IMR-90 (cell line): Measurements from ENCODE around the gene TSNAXIP1. TPM values are rescaled to one million over a fixed set of nuclear protein-coding genes. Genes with fewer than 3 reads are reported as not detected.

Source experiments
- ATAC-seq: fragments of 200-7000 bp; cut with Tn5 transposase; 2 replicates; pipeline ENCODE4 v1.9.1; 2020; ENCODE audit warnings: low read depth, mild to moderate bottlenecking, moderate library complexity
- BruUV-seq: library from RNA; stranded (reverse); fragments of 400-500 nt; replicated peaks from 2 replicates; lab custom pipeline; 2021; lab: Mats Ljungman, UMichigan
- CTCF ChIA-PET: fragments of 300-600 bp; formaldehyde crosslinking; extraction: SDS; loops from one replicate; lab custom pipeline; 2021; ENCODE audit warnings: antibody characterized with exemption; lab: Yijun Ruan, JAX
- POLR2A ChIA-PET: fragments of 300-600 bp; sonication (Branson Sonifier 250); formaldehyde crosslinking; loops from one replicate; lab custom pipeline; 2022; ENCODE audit warnings: antibody characterized with exemption; ENCODE audit not compliant: unreplicated experiment; lab: Charles Lee
- DNase-seq: peaks from one replicate; pipeline ENCODE4 v3.0.0; 2013
- H2AFZ ChIP-seq: replicated peaks from 2 replicates; pipeline ENCODE3; 2013; ENCODE audit warnings: low read length, mild to moderate bottlenecking; ENCODE audit not compliant: poor library complexity
- H2AK5ac ChIP-seq: 2 replicates; pipeline ENCODE4 v1.6.1; 2013; ENCODE audit warnings: low read depth, low read length, inconsistent platforms
- H2AK9ac ChIP-seq: replicated peaks from 2 replicates; pipeline ENCODE3; 2013; ENCODE audit warnings: mild to moderate bottlenecking, low read depth, low read length, moderate library complexity; ENCODE audit not compliant: poor library complexity
- H2BK120ac ChIP-seq: 2 replicates; pipeline ENCODE4 v1.6.1; 2013; ENCODE audit warnings: low read depth, low read length, inconsistent platforms
- H2BK15ac ChIP-seq: 3 replicates; pipeline ENCODE4 v1.6.1; 2013; ENCODE audit warnings: low read depth, low read length, inconsistent platforms
- H2BK20ac ChIP-seq: 2 replicates; pipeline ENCODE4 v1.6.1; 2013; ENCODE audit warnings: low read depth, mild to moderate bottlenecking, inconsistent platforms, low read length, moderate library complexity
- H2BK5ac ChIP-seq: 2 replicates; pipeline ENCODE4 v1.6.1; 2013; ENCODE audit warnings: mild to moderate bottlenecking, low read depth, low read length, inconsistent platforms; ENCODE audit not compliant: poor library complexity, severe bottlenecking
- H3K14ac ChIP-seq: replicated peaks from 2 replicates; pipeline ENCODE4 v1.6.1; 2013; ENCODE audit warnings: low read depth, low read length, inconsistent platforms
- H3K18ac ChIP-seq: 2 replicates; pipeline ENCODE4 v1.6.1; 2013; ENCODE audit warnings: low read depth, low read length, control low read depth
- H3K23ac ChIP-seq: 2 replicates; pipeline ENCODE4 v1.6.1; 2013; ENCODE audit warnings: low read depth, low read length, inconsistent platforms
- H3K27ac ChIP-seq: 2 replicates; pipeline ENCODE4 v1.5.1; 2013; ENCODE audit warnings: mild to moderate bottlenecking, control low read depth, low read length; ENCODE audit not compliant: insufficient read depth
- H3K27me3 ChIP-seq: 2 replicates; pipeline ENCODE4 v1.6.1; 2013; ENCODE audit warnings: low read length; ENCODE audit not compliant: control insufficient read depth, insufficient read depth
- H3K36me3 ChIP-seq: 2 replicates; pipeline ENCODE4 v1.6.1; 2013; ENCODE audit warnings: low read length, mixed read lengths; ENCODE audit not compliant: control insufficient read depth, insufficient read depth
- H3K4ac ChIP-seq: 2 replicates; pipeline ENCODE4 v1.6.1; 2013; ENCODE audit warnings: low read depth, low read length, inconsistent platforms
- H3K4me1 ChIP-seq: 2 replicates; pipeline ENCODE4 v1.6.1; 2013; ENCODE audit warnings: low read length, mixed read lengths; ENCODE audit not compliant: control insufficient read depth, insufficient read depth
- H3K4me2 ChIP-seq: 2 replicates; pipeline ENCODE4 v1.6.1; 2013; ENCODE audit warnings: low read depth, mild to moderate bottlenecking, control low read depth, low read length, moderate library complexity
- H3K4me3 ChIP-seq: 2 replicates; pipeline ENCODE4 v1.5.1; 2013; ENCODE audit warnings: low read depth, mild to moderate bottlenecking, control low read depth, low read length, moderate library complexity; ENCODE audit not compliant: insufficient read depth
- H3K56ac ChIP-seq: 2 replicates; pipeline ENCODE4 v1.6.1; 2013; ENCODE audit warnings: low read length, inconsistent platforms; ENCODE audit not compliant: insufficient read depth; ENCODE audit errors: extremely low read depth
- H3K79me1 ChIP-seq, 2 experiments: 2 replicates each; pipeline ENCODE4 v1.6.1; 2013; ENCODE audit warnings: low read length in 2 of 2, inconsistent platforms in 1 of 2, low read depth in 1 of 2
- H3K9ac ChIP-seq: 2 replicates; pipeline ENCODE4 v1.6.1; 2013; ENCODE audit warnings: low read depth, low read length, control low read depth
- H3K9me1 ChIP-seq: 2 replicates; pipeline ENCODE4 v1.6.1; 2013; ENCODE audit warnings: low read length, inconsistent platforms; ENCODE audit not compliant: insufficient read depth
- H3K9me3 ChIP-seq: 2 replicates; pipeline ENCODE4 v1.6.1; 2013; ENCODE audit warnings: low read length; ENCODE audit not compliant: control insufficient read depth, insufficient read depth
- H4K20me1 ChIP-seq: 2 replicates; pipeline ENCODE4 v1.6.1; 2013; ENCODE audit warnings: low read length, inconsistent platforms; ENCODE audit not compliant: insufficient read depth
- H4K5ac ChIP-seq: 2 replicates; pipeline ENCODE4 v1.6.1; 2013; ENCODE audit warnings: mild to moderate bottlenecking, low read depth, low read length, control low read depth
- H4K8ac ChIP-seq, 2 experiments: 2 replicates each; pipeline ENCODE4 v1.6.1; 2013; ENCODE audit warnings: low read depth in 2 of 2, low read length in 2 of 2, control low read depth in 1 of 2, inconsistent platforms in 1 of 2
- H4K91ac ChIP-seq: 2 replicates; pipeline ENCODE4 v1.6.1; 2013; ENCODE audit warnings: low read depth, low read length, inconsistent platforms; ENCODE audit not compliant: insufficient read depth
- CEBPB ChIP-seq: IDR thresholded peaks from 2 replicates; pipeline ENCODE4 v1.6.1; 2012; ENCODE audit warnings: low read depth, low read length, improper control_type of control experiment
- CHD1 ChIP-seq: IDR thresholded peaks from 2 replicates; pipeline ENCODE4 v1.6.1; 2012; ENCODE audit warnings: low read depth, low read length, improper control_type of control experiment
- ELK1 ChIP-seq: fragments of 150-350 bp; IDR thresholded peaks from 2 replicates; pipeline ENCODE4 v1.6.1; 2016; ENCODE audit warnings: low read depth, mild to moderate bottlenecking, low read length, moderate library complexity, borderline replicate concordance
- FOS ChIP-seq: fragments of 150-350 bp; IDR thresholded peaks from 2 replicates; pipeline ENCODE4 v1.6.1; 2016; ENCODE audit warnings: low read depth, low read length
- NFE2L2 ChIP-seq: fragments of 150-350 bp; IDR thresholded peaks from 2 replicates; pipeline ENCODE4 v1.6.1; 2016; ENCODE audit warnings: low read depth, mild to moderate bottlenecking, low read length
- POLR2A ChIP-seq: IDR thresholded peaks from 2 replicates; pipeline ENCODE4 v1.6.1; 2012; ENCODE audit warnings: mild to moderate bottlenecking, low read depth, low read length
- RAD21 ChIP-seq: IDR thresholded peaks from 2 replicates; pipeline ENCODE4 v1.6.1; 2012; ENCODE audit warnings: low read length, improper control_type of control experiment
- RCOR1 ChIP-seq: IDR thresholded peaks from 2 replicates; pipeline ENCODE4 v1.6.1; 2012; ENCODE audit warnings: mild to moderate bottlenecking, low read length, improper control_type of control experiment; ENCODE audit not compliant: insufficient replicate concordance
- SMC3 ChIP-seq: fragments of 150-350 bp; IDR thresholded peaks from 2 replicates; pipeline ENCODE4 v1.6.1; 2016; ENCODE audit warnings: low read depth, mild to moderate bottlenecking, antibody characterized with exemption, low read length, moderate library complexity
- WGBS, 2 experiments: methylation state at CpG; one replicate each; pipeline versions ENCODE4 v1.1.5 to v1.1.7; 2013; ENCODE audit warnings: missing lambda C conversion rate in 2 of 2; ENCODE audit not compliant: insufficient read length in 1 of 2; ENCODE audit errors: extremely low coverage in 2 of 2; 5-methylcytosine and 5-hydroxymethylcytosine counted together
- dilution Hi-C: fragments of 300-500 bp; cut with HindIII; formaldehyde crosslinking; loops from one replicate; pipeline ENCODE4 v1.14.3; 2018; ENCODE audit warnings: low sequenced_read_pairs; ENCODE audit not compliant: unreplicated experiment
- in situ Hi-C: fragments of 300-500 bp; cut with MboI; formaldehyde crosslinking; loops from 3 replicates; pipeline ENCODE4 v1.14.3; 2019; ENCODE audit warnings: low sequenced_read_pairs, inconsistent platforms, mixed read lengths
- intact Hi-C: fragments of 100-400 bp; cut with micrococcal nuclease; formaldehyde crosslinking; loops from 2 replicates; pipeline ENCODE4 v1.10.0; 2022
- polyA plus RNA-seq, 3 experiments: library from polyadenylated mRNA; depleted of rRNA; stranded (reverse); fragments of >200 nt; gene quantifications; 2 replicates each; pipeline ENCODE4 v1.2.3, GENCODE V29; 2012; ENCODE audit warnings: low replicate concordance in 1 of 3
- total RNA-seq: library from RNA; depleted of rRNA; stranded (reverse); fragments of >200 nt; gene quantifications from 2 replicates; pipeline ENCODE4 v1.2.3, GENCODE V29; 2012
- TF ChIP-seq, protein P1 (sequence below): conservative IDR thresholded peaks from 2 replicates; pipeline ENCODE4 v1.5.1; 2012; ENCODE audit warnings: mild to moderate bottlenecking, low read depth, low read length, improper control_type of control experiment

TSNAXIP1 gene
- total and polyA plus RNA-seq, 2 of the 4 experiments (the other 2 are of a cell fraction) = 0.72 to 1.4 TPM

DNA sequence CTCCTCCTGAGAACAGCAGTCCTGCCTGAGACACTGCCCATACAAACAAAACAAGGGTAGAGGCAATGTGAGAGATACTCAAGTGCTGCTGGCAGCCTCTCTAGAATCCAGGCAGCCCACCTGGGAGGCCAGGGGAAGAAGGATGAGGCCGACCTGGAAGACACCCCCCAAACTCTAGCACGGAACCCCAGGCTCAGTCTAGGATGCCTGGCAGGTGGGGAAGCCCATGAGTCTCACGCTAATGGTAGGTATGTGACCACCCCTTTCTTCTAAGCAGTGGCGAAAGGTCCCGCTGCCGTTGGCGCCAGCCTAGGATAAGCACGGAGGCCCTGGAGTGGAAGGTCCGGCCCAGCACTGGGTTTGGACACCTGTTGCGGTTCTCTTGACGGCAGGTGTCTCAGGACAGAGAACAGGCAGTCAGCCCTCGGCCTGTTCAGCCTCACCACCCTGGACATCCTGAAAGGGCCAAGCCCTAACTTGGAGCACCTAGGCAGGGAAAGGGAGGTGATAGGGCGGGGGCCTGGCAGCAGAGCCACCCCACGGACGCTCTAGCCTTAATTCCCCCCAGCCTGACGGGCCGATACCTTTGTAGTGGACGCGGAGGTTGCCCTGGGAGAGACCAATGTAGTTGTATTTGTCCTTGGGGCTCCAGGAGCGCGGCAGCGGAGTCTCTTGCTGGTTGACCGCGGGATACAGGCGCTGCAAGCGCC is 816 bp upstream of the TSNAXIP1 start:
- Histone ChIP-seq H2BK5ac (peak overlapping the region; percentile 14), H4K5ac (no peak overlapping the region), H3K9me3 (no peaks in the 10 kb centered on the region), H3K9ac (peak overlapping the region; percentile 75), H3K18ac (no peak overlapping the region), H2BK120ac (no peak overlapping the region), H3K23ac (peak overlapping the region; percentile 95), H3K4me1 (peaks cover 6% of the 10 kb centered on the region), H3K4ac (peak overlapping the region; percentile 74), H2BK20ac (no peak overlapping the region), H3K4me3 (peak overlapping the region; percentile 76), H4K91ac (peak overlapping the region; percentile 32), H2AK9ac (peak overlapping the region; percentile 99), H3K27me3 (no peaks in the 10 kb centered on the region), H3K9me1 (peaks cover 10% of the 10 kb centered on the region), H2AFZ (peak overlapping the region; percentile 96), H3K4me2 (peak overlapping the region; percentile 98), H4K20me1 (peaks cover 15% of the 10 kb centered on the region; the same call in 1 of the 2 replicates), H2AK5ac (peak overlapping the region; percentile 87), H3K14ac (peak overlapping the region; percentile 76), H3K56ac (peak overlapping the region; percentile 22; the same call in 1 of the 2 replicates), H3K79me1 (peaks cover 16 to 55% of the 10 kb centered on the region in 2 experiments), H4K8ac (peak overlapping the region; percentile 24 to 57; a peak in 1 of 4 replicates), H2BK15ac (no peak overlapping the region), H3K27ac (peak overlapping the region; percentile 28), H3K36me3 (peaks cover 9% of the 10 kb centered on the region)
- ChIA-PET POLR2A (interaction anchor here (0.8 kb wide), 1 partner anchor 59 kb away, joined by 3 read pairs; no protein-coding TSS in a partner anchor), CTCF (interaction anchor here (1.8 kb wide), 1 partner anchor 11 kb away, joined by 19 read pairs; no protein-coding TSS in a partner anchor)
- in situ Hi-C loops = no loop called here
- TF ChIP-seq CEBPB = no peak
- no peak for TF ChIP-seq ELK1
- TF ChIP-seq NFE2L2 = no peak
- TF ChIP-seq SMC3 = no peak
- TF ChIP-seq RAD21 = no peak
- TF ChIP-seq FOS = no peak
- TF ChIP-seq CHD1 = no peak
- TF ChIP-seq POLR2A = no peak
- TF ChIP-seq, protein P1, sequence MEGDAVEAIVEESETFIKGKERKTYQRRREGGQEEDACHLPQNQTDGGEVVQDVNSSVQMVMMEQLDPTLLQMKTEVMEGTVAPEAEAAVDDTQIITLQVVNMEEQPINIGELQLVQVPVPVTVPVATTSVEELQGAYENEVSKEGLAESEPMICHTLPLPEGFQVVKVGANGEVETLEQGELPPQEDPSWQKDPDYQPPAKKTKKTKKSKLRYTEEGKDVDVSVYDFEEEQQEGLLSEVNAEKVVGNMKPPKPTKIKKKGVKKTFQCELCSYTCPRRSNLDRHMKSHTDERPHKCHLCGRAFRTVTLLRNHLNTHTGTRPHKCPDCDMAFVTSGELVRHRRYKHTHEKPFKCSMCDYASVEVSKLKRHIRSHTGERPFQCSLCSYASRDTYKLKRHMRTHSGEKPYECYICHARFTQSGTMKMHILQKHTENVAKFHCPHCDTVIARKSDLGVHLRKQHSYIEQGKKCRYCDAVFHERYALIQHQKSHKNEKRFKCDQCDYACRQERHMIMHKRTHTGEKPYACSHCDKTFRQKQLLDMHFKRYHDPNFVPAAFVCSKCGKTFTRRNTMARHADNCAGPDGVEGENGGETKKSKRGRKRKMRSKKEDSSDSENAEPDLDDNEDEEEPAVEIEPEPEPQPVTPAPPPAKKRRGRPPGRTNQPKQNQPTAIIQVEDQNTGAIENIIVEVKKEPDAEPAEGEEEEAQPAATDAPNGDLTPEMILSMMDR = no peak
- no peak for TF ChIP-seq RCOR1
- ATAC-seq (peak; percentile 1), DNase-seq (no peak)
- no TSS peak for BruUV-seq
- 0% methylated on average over 3 of the region's 26 CpGs; no CpG with 5 or more reads in 1 of the 2 experiments for WGBS, 2 experiments
- dilution Hi-C loops = no loop called here
- intact Hi-C loops = loop anchor here (5.0 to 10.0 kb wide), 3 partner anchors 89 to 281 kb away; partner anchors contain the start of genes GFOD2 and RIPOR1
